ENCODE measurements around the gene DDX17. TPM values are rescaled to one million over a fixed set of nuclear protein-coding genes. Genes with fewer than 3 reads are reported as not detected.

Gene DDX17
- total RNA-seq, 2 experiments from 2014 or later = 508 to 626 TPM

DNA sequence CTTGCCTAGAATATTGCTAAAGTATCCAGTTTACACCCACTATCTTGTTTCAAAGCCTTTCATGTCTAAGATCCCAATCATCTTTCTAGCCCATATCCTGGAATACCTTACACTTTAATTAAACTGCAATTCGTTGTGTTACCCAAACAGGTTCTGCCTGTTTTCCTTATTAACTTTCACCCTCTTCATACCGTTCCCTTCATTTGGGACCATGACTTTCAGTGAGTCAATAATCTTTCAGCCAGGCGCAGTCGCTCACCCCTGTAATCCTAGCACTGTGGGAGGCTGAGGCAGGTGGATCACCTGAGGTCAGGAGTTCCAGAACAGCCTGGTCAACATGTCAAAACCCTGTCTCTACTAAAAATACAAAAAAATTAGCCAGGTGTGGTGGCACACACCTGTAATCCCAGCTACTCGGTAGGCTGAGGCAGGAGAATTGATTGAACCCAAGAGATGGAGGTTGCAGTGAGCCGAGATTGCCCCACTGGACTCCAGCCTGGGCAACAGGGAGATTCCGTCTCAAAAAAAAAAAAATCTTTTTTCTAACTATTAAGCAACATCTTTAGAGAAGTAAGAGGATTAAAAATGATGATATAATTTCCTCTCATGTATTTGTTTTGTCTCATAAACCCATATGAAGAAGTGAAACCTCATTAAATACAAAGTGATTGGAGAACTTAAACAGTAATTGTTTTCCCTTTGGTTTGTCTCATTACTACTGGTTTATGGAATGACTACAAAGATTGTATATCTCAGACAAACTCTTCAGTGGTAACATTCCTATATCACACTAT is 43.2 kb upstream of the DDX17 start:
- no peak for TF ChIP-seq EZH2phosphoT487 (IDR thresholded peaks at IDR 0.05; ENCODE audit: borderline replicate concordance, low read depth, low read length)
- TF ChIP-seq, protein P1, sequence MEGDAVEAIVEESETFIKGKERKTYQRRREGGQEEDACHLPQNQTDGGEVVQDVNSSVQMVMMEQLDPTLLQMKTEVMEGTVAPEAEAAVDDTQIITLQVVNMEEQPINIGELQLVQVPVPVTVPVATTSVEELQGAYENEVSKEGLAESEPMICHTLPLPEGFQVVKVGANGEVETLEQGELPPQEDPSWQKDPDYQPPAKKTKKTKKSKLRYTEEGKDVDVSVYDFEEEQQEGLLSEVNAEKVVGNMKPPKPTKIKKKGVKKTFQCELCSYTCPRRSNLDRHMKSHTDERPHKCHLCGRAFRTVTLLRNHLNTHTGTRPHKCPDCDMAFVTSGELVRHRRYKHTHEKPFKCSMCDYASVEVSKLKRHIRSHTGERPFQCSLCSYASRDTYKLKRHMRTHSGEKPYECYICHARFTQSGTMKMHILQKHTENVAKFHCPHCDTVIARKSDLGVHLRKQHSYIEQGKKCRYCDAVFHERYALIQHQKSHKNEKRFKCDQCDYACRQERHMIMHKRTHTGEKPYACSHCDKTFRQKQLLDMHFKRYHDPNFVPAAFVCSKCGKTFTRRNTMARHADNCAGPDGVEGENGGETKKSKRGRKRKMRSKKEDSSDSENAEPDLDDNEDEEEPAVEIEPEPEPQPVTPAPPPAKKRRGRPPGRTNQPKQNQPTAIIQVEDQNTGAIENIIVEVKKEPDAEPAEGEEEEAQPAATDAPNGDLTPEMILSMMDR (conservative IDR thresholded peaks at IDR 0.05; ENCODE audit: low read length) = no peak
- ChIA-PET POLR2A (no interaction called here), CTCF (ENCODE audit: unreplicated experiment) (no interaction called here)

DNA sequence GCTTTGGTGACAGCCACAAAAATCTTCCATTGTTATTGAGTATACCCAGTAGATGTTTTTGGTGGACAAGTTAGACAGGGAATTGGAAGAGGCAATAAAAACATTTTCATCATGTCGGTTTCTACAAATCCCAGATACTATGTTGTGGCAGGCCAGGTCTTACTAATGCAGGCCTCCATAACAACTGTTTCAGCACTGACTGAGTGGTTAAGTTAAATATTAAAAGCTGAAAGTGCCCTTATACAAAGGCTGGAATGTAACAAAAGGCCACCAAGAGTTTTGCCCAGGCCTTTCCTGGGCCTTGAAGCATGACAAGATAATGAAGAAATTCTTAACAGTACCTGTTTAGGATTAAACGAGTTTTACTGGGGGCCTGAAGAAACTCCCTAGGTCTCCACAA is 34.6 kb upstream of the DDX17 start:
- Histone ChIP-seq H4K20me1 (ENCODE audit: insufficient read depth, low read length) (no peaks in the 10 kb centered on the region), H3K4me2 (ENCODE audit: low read length) (no peak overlapping the region), H3K79me2 (ENCODE audit: insufficient read depth, low read depth, low read length) (no peaks in the 10 kb centered on the region), H3K4me1 (ENCODE audit: insufficient read depth, low read length, poor library complexity, severe bottlenecking) (no peaks in the 10 kb centered on the region), H3K36me3 (ENCODE audit: insufficient read depth, low read length) (peaks cover 63% of the 10 kb centered on the region), H3K27ac (ENCODE audit: low read depth, low read length, poor library complexity, severe bottlenecking) (no peak overlapping the region), H3K9me3 (ENCODE audit: low read length) (peaks cover 21% of the 10 kb centered on the region; the same call in 1 of the 2 replicates), H3K9me2 (ENCODE audit: insufficient read depth, low read length) (no peaks in the 10 kb centered on the region), H3K4me3 (ENCODE audit: low read depth, low read length, poor library complexity, severe bottlenecking) (no peak overlapping the region), H2AFZ (ENCODE audit: low read length) (no peak overlapping the region)
- no peak for TF ChIP-seq EZH2phosphoT487 (IDR thresholded peaks at IDR 0.05; ENCODE audit: borderline replicate concordance, low read depth, low read length)
- TF ChIP-seq, protein P1 (conservative IDR thresholded peaks at IDR 0.05; ENCODE audit: low read length) = no peak
- no peak for DNase-seq (ENCODE audit: low spot score)
- ChIA-PET POLR2A (interaction anchor here (0.6 kb wide), 1 partner anchor 142 kb away, joined by 3 read pairs; no protein-coding TSS in a partner anchor), CTCF (ENCODE audit: unreplicated experiment) (no interaction called here)
- no TSS peak for BruUV-seq (replicated peaks)
- intact Hi-C loops (cut with micrococcal nuclease; ENCODE audit: unreplicated experiment) = no loop called here

More for the DNA sequence above, 43.2 kb upstream of the DDX17 start:
- no peaks in the 10 kb centered on the region for H4K20me1 ChIP-seq (ENCODE audit: insufficient read depth, low read length)
- peaks cover 65% of the 10 kb centered on the region for H3K36me3 ChIP-seq (ENCODE audit: insufficient read depth, low read length)
- H3K9me3 ChIP-seq (ENCODE audit: low read length) = peaks cover 2% of the 10 kb centered on the region; the same call in 1 of the 2 replicates
- H3K4me1 ChIP-seq (ENCODE audit: insufficient read depth, low read length, poor library complexity, severe bottlenecking) = peaks cover 15% of the 10 kb centered on the region
- H2AFZ ChIP-seq (ENCODE audit: low read length) = no peak overlapping the region
- intact Hi-C loops (cut with micrococcal nuclease; ENCODE audit: unreplicated experiment) = no loop called here
- no peaks in the 10 kb centered on the region for H3K9me2 ChIP-seq (ENCODE audit: insufficient read depth, low read length)
- H3K4me2 ChIP-seq (ENCODE audit: low read length) = peak overlapping the region; percentile 55; the same call in 1 of the 2 replicates
- BruUV-seq (replicated peaks) = no TSS peak
- H3K79me2 ChIP-seq (ENCODE audit: insufficient read depth, low read depth, low read length) = no peaks in the 10 kb centered on the region
- peak overlapping the region; percentile 16 for H3K27ac ChIP-seq (ENCODE audit: low read depth, low read length, poor library complexity, severe bottlenecking)
- DNase-seq (ENCODE audit: low spot score) = peak; percentile 7
- H3K4me3 ChIP-seq (ENCODE audit: low read depth, low read length, poor library complexity, severe bottlenecking) = no peak overlapping the region
